Measurements from ENCODE around the gene FGF10. TPM values are rescaled to one million over a fixed set of nuclear protein-coding genes. Genes with fewer than 3 reads are reported as not detected.

Gene FGF10
- total RNA-seq, 2 donors from 2014 or later, result not detected

GRCh38 chr5:44331471-44332050 is 57.7 kb downstream of the FGF10 start:
- ATAC-seq (no peak), DNase-seq (ENCODE audit: low spot score) (no peak)
- Mint-ChIP-seq H3K27ac (no peak overlapping the region), H3K4me1 (ENCODE audit: low read depth in 2 of 2) (no peaks in the 10 kb centered on the region), H3K27me3 (no peaks in the 10 kb centered on the region), H3K4me3 (no peak overlapping the region), H3K36me3 (no peaks in the 10 kb centered on the region), H3K9me3 (peaks cover 3% of the 10 kb centered on the region)

- no peaks in the 10 kb centered on the region for H3K36me3 Mint-ChIP-seq
- no peak overlapping the region for H3K4me3 Mint-ChIP-seq
- H3K9me3 Mint-ChIP-seq, result peaks cover 3% of the 10 kb centered on the region
- H3K27ac Mint-ChIP-seq, result no peak overlapping the region
- no peak for ATAC-seq
- no peaks in the 10 kb centered on the region for H3K4me1 Mint-ChIP-seq (ENCODE audit: low read depth in 2 of 2)
- DNase-seq (ENCODE audit: low spot score), result no peak
- H3K27me3 Mint-ChIP-seq, result no peaks in the 10 kb centered on the region
These were observed 59.5 kb downstream of the FGF10 start for GRCh38 chr5:44329716-44330115.

GRCh38 chr5:44321144-44321725 is 68.0 kb downstream of the FGF10 start:
- H3K27ac Mint-ChIP-seq, result no peak overlapping the region
- no peak overlapping the region for H3K4me3 Mint-ChIP-seq
- no peaks in the 10 kb centered on the region for H3K36me3 Mint-ChIP-seq
- ATAC-seq, result no peak
- no peaks in the 10 kb centered on the region for H3K9me3 Mint-ChIP-seq
- no peaks in the 10 kb centered on the region for H3K4me1 Mint-ChIP-seq (ENCODE audit: low read depth in 2 of 2)
- no peak for DNase-seq (ENCODE audit: low spot score)
- H3K27me3 Mint-ChIP-seq, result no peaks in the 10 kb centered on the region

GRCh38 chr5:44320188-44320587 is 69.0 kb downstream of the FGF10 start:
- no peaks in the 10 kb centered on the region for H3K36me3 Mint-ChIP-seq
- DNase-seq (ENCODE audit: low spot score) (no peak), ATAC-seq (no peak)
- no peak overlapping the region for H3K4me3 Mint-ChIP-seq
- no peaks in the 10 kb centered on the region for H3K9me3 Mint-ChIP-seq
- no peak overlapping the region for H3K27ac Mint-ChIP-seq
- no peaks in the 10 kb centered on the region for H3K4me1 Mint-ChIP-seq (ENCODE audit: low read depth in 2 of 2)
- no peaks in the 10 kb centered on the region for H3K27me3 Mint-ChIP-seq

- Mint-ChIP-seq H3K27ac (no peak overlapping the region), H3K4me3 (no peak overlapping the region), H3K36me3 (no peaks in the 10 kb centered on the region), H3K9me3 (no peaks in the 10 kb centered on the region), H3K4me1 (ENCODE audit: low read depth in 2 of 2) (no peaks in the 10 kb centered on the region), H3K27me3 (no peaks in the 10 kb centered on the region)
- ATAC-seq, result no peak
- DNase-seq (ENCODE audit: low spot score), result no peak
These were observed 70.3 kb downstream of the FGF10 start for GRCh38 chr5:44318883-44319282.

- Mint-ChIP-seq H3K4me1 (ENCODE audit: low read depth in 2 of 2) (no peaks in the 10 kb centered on the region), H3K9me3 (peaks cover 2% of the 10 kb centered on the region), H3K36me3 (no peaks in the 10 kb centered on the region), H3K27me3 (no peaks in the 10 kb centered on the region), H3K27ac (no peak overlapping the region), H3K4me3 (no peak overlapping the region)
- DNase-seq (ENCODE audit: low spot score) (no peak), ATAC-seq (no peak)
These were observed 76.8 kb downstream of the FGF10 start for GRCh38 chr5:44312374-44312773.

GRCh38 chr5:44300551-44300950 is 88.7 kb downstream of the FGF10 start:
- Mint-ChIP-seq H3K4me1 (ENCODE audit: low read depth in 2 of 2) (no peaks in the 10 kb centered on the region), H3K27ac (no peak overlapping the region), H3K36me3 (no peaks in the 10 kb centered on the region), H3K9me3 (peaks cover 15% of the 10 kb centered on the region), H3K4me3 (no peak overlapping the region), H3K27me3 (no peaks in the 10 kb centered on the region)
- DNase-seq (ENCODE audit: low spot score), result no peak
- ATAC-seq, result no peak

GRCh38 chr5:44299394-44299793 is 89.8 kb downstream of the FGF10 start:
- Mint-ChIP-seq H3K27ac (no peak overlapping the region), H3K4me1 (ENCODE audit: low read depth in 2 of 2) (no peaks in the 10 kb centered on the region), H3K36me3 (no peaks in the 10 kb centered on the region), H3K27me3 (no peaks in the 10 kb centered on the region), H3K4me3 (no peak overlapping the region), H3K9me3 (peaks cover 12% of the 10 kb centered on the region)
- ATAC-seq (no peak), DNase-seq (ENCODE audit: low spot score) (no peak)

GRCh38 chr5:44294516-44294915 is 94.7 kb downstream of the FGF10 start:
- no peak for DNase-seq (ENCODE audit: low spot score)
- H3K9me3 Mint-ChIP-seq, result peaks cover 13% of the 10 kb centered on the region
- no peak overlapping the region for H3K4me3 Mint-ChIP-seq
- no peak for ATAC-seq
- H3K36me3 Mint-ChIP-seq, result no peaks in the 10 kb centered on the region
- H3K27ac Mint-ChIP-seq, result no peak overlapping the region
- no peaks in the 10 kb centered on the region for H3K4me1 Mint-ChIP-seq (ENCODE audit: low read depth in 2 of 2)
- no peaks in the 10 kb centered on the region for H3K27me3 Mint-ChIP-seq

GRCh38 chr5:44292736-44293135 is 96.5 kb downstream of the FGF10 start:
- ATAC-seq, result no peak

GRCh38 chr5:44278469-44278868 is 110.8 kb downstream of the FGF10 start:
- H3K27ac Mint-ChIP-seq, result no peak overlapping the region
- no peaks in the 10 kb centered on the region for H3K36me3 Mint-ChIP-seq
- H3K4me1 Mint-ChIP-seq (ENCODE audit: low read depth in 2 of 2), result no peaks in the 10 kb centered on the region
- H3K27me3 Mint-ChIP-seq, result no peaks in the 10 kb centered on the region
- DNase-seq (ENCODE audit: low spot score), result no peak
- H3K4me3 Mint-ChIP-seq, result no peak overlapping the region
- no peak for ATAC-seq
- H3K9me3 Mint-ChIP-seq, result peaks cover 3% of the 10 kb centered on the region

More at GRCh38 chr5:44292736-44293135, 96.5 kb downstream of the FGF10 start:
- Mint-ChIP-seq H3K36me3 (no peaks in the 10 kb centered on the region), H3K4me1 (ENCODE audit: low read depth in 2 of 2) (no peaks in the 10 kb centered on the region), H3K9me3 (peaks cover 17% of the 10 kb centered on the region), H3K27me3 (no peaks in the 10 kb centered on the region), H3K4me3 (no peak overlapping the region), H3K27ac (no peak overlapping the region)
- no peak for DNase-seq (ENCODE audit: low spot score)

GRCh38 chr5:44275908-44276307 is 113.3 kb downstream of the FGF10 start:
- ATAC-seq (no peak), DNase-seq (ENCODE audit: low spot score) (no peak)
- Mint-ChIP-seq H3K9me3 (peaks cover 9% of the 10 kb centered on the region), H3K36me3 (no peaks in the 10 kb centered on the region), H3K4me1 (ENCODE audit: low read depth in 2 of 2) (no peaks in the 10 kb centered on the region), H3K27ac (no peak overlapping the region), H3K4me3 (no peak overlapping the region), H3K27me3 (no peaks in the 10 kb centered on the region)

GRCh38 chr5:44275329-44275728 is 113.9 kb downstream of the FGF10 start:
- no peak overlapping the region for H3K4me3 Mint-ChIP-seq
- H3K4me1 Mint-ChIP-seq (ENCODE audit: low read depth in 2 of 2), result no peaks in the 10 kb centered on the region
- no peak overlapping the region for H3K27ac Mint-ChIP-seq
- no peaks in the 10 kb centered on the region for H3K36me3 Mint-ChIP-seq
- H3K9me3 Mint-ChIP-seq, result peaks cover 7% of the 10 kb centered on the region
- H3K27me3 Mint-ChIP-seq, result no peaks in the 10 kb centered on the region
- ATAC-seq (no peak), DNase-seq (ENCODE audit: low spot score) (no peak)

- Mint-ChIP-seq H3K4me1 (ENCODE audit: low read depth in 2 of 2) (no peaks in the 10 kb centered on the region), H3K9me3 (peaks cover 10% of the 10 kb centered on the region), H3K27me3 (no peaks in the 10 kb centered on the region), H3K27ac (no peak overlapping the region), H3K4me3 (no peak overlapping the region), H3K36me3 (no peaks in the 10 kb centered on the region)
- DNase-seq (ENCODE audit: low spot score) (no peak), ATAC-seq (no peak)
These were observed 121.3 kb downstream of the FGF10 start for GRCh38 chr5:44267909-44268308.

All from natural killer cell treated with Interleukin-12 subunit alpha and Interleukin-12 subunit beta and Interleukin-15 and Interleukin-18, amount 100 ng/mL, for 72 hours (primary cell).